HTERT RPE-1 (cell line): Measurements from ENCODE around the gene R3HDM1.
"Not testable (repeated sequence)": the region's sequence is repeated elsewhere in the genome, so short reads cannot be mapped to it uniquely, and the experiment has no call there.

ENCODE experiments used
- in situ Hi-C: fragments of 300-500 bp; cut with MboI; formaldehyde crosslinking; loops from 4 replicates; pipeline ENCODE4 v1.14.3; 2020; ENCODE audit warnings: low sequenced_read_pairs

R3HDM1 gene

DNA sequence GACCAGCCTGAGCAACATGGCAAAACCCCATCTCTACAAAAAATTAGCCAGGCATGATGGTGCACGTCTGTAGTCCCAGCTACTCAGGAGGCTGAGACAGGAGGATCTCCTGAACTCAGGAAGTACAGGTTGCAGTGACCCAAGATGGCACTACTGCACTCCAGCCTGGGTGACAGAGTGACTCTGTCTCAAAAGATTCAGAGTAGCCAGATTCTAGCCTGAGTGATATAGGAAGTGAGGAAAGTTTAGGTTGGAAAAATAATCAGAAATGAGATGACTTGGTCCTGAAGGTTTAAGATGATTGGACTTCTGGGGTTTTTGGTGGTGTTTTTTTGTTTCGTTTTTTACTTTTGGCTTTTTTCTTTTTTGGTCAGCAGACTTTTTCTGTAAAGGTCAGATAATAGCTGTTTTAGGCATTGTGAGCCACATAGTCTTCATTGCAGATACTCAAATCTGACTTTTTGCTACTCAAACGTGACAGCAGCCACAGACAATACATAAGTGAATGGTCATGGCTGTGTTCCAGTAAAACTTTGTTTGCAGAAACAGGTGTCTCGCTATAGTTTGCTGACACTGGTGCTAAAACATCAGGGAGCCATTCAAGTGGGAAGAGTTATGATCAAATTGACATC lies 106.3 kb downstream of the R3HDM1 start:
- in situ Hi-C loops, result no loop called here

DNA sequence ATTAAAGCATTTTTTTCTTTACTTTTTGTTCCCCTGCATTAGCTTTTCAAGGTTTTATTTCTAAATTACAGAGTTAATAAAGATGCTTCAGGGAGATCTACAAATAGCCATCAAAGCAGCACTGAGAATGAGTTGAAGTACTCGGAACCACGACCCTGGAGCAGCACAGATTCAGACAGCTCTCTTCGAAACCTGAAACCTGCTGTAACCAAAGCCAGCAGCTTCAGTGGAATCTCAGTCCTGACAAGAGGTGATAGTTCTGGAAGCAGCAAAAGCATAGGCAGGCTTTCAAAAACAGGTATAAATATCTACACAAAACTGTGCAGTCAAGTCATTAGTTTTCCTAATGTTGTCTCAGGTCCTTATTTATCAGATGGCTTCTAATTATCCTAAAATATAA lies 107.5 kb downstream of the R3HDM1 start:
- in situ Hi-C loops, result no loop called here

DNA sequence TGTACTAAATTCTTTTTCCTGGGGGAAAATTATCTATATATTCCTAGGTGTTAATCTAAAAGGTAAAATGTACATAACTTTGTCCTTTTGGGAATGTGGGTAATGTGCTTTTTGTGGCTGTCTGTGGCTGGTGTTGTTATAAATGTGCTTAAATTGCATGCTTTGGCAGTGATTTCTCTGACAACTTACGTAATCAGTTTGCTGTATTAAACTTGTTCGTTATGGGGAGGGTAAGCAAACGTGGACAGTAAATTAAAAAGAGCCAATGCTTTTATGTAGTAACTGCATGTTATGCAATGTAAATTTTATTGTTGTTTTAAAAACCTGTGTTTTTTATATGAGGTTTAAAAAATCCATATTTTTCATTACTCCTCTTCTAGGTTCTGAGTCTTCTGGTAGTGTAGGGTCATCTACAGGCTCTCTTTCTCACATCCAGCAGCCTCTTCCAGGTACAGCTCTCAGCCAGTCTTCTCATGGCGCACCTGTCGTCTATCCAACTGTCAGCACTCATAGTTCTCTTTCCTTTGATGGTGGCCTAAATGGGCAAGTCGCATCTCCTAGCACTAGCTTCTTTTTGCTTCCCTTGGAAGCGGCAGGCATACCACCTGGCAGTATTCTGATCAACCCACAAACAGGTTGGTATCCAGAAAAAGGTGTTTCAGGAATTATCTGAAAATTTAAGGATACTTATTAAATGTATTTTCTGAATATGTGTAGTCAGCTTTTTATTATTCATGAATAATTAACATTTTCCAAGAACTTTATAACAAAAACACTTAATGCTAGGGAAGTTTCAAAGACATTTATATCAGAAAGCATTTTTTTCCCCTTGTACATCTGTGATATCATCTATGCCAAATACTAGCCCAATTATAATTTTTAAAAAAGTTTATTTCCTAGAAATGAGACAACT lies 110.1 kb downstream of the R3HDM1 start:
- in situ Hi-C loops, result no loop called here

DNA sequence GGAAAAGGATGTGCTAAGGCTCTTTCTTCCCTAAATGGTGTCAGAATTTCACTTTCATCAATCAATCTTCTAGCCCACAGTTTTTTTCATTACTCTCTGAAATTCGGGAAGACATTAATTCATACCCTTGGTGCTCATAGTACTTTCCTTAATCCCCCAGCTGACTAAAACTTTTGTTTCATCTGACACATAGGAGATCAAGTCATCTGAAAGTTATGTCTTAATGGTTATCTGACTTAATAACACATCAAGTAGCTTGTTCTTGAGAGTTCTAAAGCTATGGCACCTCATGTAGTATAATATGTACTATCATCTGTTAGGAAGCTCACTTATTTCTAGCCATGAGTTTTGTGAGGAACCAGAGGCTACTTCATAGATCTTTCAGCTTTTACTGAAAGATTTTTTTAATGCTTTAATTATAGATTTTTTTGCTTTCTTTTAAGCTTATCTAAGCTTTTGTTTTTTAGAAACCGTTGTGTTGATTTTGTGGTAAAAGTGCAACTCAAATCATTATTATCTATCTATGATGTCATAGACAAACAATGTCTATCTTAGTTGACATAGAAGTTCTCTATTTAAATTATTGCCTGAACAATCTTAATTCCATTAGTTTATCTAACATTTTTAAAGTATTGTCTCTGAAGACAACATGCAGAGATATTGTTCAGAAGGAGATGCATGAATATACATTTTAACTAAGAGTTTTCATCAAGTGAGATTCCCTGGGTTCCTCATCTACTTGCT lies 116.7 kb downstream of the R3HDM1 start:
- in situ Hi-C loops, result no loop called here

DNA sequence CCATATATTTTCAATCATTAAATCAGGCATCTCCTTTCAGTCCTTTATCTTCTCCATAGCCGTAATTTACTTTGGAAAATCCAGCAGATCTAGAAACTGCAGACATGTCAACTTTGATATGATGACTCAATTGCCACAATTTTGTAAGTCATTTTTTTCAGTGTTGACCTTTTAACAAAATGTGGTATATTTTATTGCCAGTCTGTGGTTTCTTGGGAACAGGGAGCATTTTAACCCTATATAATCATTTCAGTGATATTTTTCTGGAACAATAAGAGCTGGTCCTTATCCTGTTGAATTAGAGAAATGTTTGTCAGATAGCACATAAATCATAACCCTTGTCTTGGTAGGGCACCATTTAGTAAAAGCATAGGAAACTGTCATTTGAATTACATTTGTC lies 119.4 kb downstream of the R3HDM1 start:
- in situ Hi-C loops, result no loop called here

DNA sequence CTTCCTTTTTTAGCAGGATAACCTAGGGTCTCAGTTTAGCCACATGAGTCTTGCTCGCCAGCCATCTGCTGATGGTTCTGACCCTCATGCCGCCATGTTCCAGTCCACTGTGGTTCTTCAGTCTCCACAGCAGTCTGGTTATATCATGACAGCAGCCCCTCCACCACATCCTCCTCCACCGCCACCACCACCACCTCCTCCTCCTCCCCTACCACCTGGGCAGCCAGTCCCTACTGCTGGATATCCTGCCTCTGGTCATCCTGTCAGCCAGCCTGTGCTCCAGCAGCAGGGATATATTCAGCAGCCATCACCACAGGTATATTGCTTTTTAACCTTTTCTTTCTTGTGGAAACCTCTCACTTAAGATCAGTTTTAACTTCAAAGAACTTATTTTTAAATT lies 120.4 kb downstream of the R3HDM1 start:
- in situ Hi-C loops, result no loop called here

DNA sequence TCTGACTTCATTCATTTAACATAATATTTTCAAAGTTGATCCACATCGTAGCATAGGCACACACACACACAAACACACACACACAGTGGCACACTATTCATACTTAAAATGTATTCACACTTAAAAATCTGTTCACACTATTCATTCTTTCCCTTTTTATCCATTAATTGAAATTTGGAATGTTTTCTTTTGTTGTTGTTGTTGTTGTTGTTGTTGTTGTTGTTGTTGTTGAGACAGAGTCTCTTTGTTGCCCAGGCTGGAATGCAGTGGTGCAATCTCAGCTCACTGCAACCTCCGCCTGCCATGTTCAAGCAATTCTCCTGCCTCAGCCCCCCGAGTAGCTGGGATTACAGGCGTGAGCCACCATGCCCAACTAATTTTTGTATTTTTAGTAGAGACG lies 123.0 kb downstream of the R3HDM1 start:
- in situ Hi-C loops, result not testable (repeated sequence)

DNA sequence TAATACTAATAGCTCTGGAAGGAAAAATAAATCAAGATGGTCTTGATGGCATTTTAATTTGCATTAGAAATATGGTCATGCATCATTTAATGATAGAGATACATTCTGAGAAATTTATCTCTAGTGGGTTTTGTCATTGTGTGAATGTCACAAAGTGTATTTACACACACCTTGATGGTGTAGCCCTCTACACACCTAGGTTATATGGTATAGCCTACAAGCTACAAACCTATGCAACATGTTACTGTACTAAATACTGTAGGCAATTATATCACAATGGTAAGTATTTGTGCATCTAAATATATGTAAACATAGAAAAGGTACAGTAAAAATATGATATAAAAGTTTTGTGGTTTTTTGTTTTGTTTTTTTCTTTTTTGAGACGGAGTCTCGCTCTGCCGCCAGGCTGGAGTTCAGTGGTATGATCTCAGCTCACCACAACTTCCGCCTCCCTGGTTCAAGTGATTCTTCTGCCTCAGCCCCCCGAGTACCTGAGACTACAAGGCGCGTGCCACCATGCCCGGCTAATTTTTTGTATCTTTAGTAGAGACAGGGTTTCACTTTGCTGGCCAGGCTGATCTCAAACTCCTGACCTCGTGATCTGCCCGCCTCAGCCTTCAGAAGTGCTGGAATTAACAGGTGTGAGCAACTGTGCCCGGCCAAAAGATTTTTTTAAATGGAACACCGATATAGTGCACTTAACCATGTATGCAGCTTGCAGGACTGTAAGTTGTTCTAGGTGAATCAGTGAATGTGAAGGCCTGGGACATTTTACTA lies 126.7 kb downstream of the R3HDM1 start:
- in situ Hi-C loops, result no loop called here

DNA sequence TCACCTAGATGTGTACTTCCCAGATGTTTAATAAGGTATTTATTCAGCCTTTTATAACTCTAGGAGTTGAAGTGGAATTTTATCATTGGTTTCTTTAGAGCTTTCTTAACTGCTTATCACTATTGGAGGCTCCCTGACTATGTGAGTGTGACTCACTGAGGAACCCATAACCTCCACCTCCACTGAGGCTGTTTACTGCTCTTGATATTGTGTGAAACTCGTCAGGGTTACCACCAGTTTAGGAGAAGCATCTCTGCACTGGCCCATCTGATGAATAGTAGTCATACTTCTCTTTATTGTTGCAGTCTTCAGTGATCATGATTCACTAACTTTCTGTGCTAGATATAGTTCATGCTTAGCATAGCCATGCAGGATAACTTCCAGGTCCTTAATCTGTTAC lies 130.8 kb downstream of the R3HDM1 start:
- in situ Hi-C loops, result no loop called here

DNA sequence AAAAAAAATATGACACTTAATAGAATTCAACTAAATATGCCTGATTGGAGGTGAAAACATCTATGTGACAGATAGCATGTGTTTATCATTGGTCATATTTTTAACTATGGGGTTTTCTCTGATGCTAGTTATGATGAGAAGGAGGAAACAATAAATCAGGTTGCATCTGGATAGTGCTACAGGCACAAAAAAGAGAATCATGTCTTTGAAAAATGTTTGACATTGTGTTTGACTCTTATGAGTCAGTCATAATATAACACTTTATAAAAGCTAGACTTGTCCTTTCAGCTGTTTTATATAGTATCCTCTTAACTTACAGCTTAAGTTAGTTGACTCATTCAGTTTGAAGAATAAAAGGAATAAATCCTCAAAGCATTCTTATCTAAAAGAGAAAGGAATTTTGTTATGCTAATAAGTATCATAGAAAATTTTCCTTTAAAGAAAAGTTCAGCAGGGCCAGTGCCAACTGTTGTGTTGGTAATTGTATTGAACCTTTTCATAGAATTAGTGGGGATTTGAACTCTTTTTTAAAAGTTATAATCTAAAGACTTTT lies 131.9 kb downstream of the R3HDM1 start:
- in situ Hi-C loops, result no loop called here

DNA sequence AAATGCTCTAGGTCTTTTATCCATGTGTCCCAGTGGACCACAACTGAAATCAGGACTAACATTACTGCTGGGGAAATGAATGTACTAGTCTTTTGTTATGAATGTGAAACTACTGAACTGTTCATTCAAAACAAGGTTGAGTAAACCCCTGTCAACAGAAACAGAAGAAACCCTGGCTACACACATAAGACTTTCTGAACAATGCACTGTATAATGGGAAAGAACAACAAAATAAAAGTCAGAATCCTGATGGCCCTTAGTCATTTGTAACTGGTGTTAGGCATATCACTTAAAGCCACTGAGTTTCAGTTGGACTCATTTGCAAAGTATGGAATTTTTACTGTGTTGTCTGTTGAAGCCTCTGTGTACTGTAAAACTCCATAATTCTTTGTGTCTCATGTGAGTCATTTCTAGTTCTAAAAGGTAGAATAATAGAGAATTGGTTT lies 133.4 kb downstream of the R3HDM1 start:
- in situ Hi-C loops, result no loop called here

DNA sequence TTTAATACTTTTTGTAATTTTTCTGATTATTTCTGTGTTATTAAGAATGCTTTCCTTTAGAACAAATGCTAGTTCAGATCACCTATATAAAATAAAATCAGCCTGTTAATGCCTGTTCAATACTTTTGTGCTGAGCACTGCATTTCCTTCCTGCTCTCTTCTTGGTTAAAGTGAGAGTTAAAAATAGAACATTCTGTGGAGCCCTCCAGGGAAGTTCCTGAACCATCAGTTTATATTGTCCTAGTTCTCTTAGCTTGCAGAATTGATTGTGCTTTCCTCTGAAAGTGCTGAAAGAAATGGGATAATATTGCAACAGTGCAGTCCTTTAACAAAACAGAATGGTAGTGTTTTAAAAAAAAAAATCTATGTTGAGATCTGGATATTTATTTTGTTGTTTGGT lies 135.8 kb downstream of the R3HDM1 start:
- in situ Hi-C loops, result no loop called here

DNA sequence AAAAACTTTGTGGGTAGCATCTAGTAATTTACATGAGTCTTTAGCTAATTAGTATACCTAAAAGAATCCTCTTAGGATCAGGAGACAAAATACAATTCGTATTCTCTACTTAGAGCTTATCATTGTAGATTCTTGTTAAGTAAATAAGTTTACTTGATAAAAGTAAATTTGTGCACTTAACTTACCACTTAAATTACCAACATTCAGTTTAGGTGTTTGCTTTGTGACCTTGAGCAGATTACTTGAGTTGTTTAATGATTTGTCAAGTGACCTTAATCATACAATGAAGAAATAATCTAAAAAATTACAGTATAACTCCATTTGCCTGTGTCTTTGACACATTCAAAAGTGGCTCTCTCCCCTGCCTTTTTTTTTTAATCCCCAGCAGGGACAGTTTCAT lies 143.2 kb downstream of the R3HDM1 start:
- in situ Hi-C loops, result no loop called here

DNA sequence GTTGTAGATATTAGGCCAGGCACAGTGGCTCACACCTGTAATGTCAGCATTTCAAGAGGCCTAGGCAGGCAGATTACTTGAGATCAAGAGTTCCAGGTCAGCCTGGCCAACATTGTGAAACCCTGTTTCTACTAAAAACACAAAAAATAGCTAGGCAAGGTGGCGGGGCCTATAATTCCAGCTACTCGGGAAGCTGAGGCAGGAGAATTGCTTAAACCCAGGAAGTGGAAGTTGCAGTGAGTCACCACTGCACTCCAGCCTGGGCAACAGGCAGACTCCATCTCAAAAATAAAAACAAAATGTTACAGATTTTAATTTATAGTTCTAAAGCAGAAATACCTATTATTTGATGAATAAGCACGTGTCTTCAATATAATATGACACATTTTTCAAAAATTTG lies 144.7 kb downstream of the R3HDM1 start:
- in situ Hi-C loops, result no loop called here

DNA sequence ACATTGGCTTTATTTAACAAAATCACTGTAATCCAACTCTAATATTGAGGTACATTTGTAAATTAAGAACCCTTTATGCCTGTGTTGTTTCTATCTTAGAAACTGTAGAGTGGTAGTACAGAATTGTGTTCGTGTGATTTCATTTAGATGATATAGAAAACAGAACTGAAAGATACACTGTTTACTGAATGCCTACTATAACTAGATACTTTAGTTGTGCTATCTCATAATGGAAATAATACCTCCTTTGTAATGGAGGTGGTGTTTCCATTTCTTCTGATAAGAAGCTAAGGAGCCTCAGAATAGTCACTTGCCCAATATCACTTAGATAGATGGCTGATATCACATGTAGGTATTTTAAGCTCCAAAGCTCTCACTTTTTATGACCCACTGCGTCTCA lies 147.8 kb downstream of the R3HDM1 start:
- in situ Hi-C loops, result no loop called here

DNA sequence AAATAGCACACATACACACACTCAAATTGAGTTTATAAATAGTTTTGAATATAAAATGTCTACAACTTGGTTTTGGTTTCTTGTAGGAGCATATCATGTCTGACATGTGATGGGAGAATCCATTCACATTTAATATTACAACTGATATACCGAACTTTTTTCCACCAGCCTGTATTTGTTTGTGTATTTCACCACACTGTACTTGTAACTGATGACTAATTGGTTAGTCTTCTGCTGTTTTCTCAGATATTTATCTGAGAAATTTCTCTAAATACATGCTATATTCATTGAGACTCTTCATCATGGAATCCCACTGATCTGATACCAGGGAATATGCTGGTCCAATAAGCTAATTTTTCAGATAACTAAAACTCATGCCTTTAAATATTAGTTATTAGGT lies 154.1 kb downstream of the R3HDM1 start:
- in situ Hi-C loops, result no loop called here

DNA sequence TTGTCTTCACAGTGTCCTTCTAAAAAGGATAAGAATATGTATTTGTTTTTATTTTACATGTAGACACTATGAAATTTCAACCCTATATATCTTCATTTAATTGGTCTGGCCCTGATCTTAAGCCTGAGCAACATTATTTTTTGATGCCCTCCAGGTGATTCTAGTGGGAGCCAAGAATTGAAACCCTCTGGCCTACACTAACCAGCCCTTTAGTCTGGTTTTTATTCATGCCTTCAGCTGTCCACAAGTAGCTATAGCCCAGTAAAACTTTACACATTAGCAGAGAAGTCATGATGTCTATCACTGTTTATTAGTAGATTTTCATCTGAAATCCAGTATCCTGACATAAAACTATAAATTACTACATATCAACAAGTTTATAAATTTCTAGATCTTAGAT lies 157.7 kb downstream of the R3HDM1 start:
- in situ Hi-C loops, result no loop called here

DNA sequence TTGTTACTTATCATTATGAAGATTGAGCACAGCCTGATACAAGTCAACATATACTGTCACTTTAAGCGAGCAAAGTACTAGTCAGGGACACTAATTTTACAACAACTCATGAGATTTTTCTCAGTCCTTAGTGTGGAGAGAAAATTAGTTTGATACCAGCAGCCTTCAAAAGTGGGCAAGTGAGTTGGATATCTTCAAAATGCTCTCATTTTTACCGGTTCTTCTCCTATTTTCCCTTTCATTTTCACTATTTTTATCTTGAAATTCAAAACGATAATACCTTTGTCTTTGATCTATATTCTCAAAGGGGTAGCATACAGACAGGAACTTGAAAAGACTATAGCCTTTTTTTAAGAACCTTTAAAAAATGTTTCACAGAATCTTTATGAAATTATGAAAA lies 158.4 kb downstream of the R3HDM1 start:
- in situ Hi-C loops, result no loop called here

DNA sequence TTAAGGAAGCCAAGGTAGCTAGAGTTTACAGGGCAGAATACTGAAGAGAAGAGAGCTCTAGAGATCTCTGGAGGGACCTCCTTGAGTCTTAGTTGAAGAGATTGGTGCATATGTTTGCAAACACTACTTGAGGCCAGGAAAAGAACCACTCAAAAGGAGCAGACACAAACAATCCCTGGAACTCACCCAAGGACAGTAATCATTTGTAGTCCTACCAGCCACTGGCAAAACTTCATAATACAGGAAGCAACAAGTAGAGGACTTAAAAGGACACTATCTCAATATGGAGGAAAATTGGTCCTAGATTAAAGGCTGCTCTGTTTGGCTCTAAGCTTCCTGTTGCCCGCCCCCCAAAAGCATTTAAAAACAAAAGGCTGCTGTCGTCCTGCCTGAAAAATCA lies 163.4 kb downstream of the R3HDM1 start:
- in situ Hi-C loops, result no loop called here

DNA sequence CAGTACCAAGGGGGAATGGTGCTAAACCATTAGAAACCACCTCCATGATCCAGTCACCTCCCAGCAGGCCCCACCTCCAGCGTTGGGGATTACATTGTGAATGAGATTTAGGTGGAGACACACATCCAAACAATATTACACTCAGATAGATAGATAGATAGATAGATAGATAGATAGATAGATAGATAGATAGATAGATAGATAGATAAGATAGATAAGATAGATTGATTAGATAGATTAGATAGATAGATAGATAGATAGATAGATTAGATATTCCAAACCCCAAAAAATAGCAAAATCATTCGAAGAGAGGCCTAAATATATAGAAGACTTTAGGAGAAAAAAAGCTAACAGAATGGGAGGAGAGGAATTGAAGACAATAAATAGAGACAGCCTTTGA lies 167.6 kb downstream of the R3HDM1 start:
- in situ Hi-C loops, result no loop called here

DNA sequence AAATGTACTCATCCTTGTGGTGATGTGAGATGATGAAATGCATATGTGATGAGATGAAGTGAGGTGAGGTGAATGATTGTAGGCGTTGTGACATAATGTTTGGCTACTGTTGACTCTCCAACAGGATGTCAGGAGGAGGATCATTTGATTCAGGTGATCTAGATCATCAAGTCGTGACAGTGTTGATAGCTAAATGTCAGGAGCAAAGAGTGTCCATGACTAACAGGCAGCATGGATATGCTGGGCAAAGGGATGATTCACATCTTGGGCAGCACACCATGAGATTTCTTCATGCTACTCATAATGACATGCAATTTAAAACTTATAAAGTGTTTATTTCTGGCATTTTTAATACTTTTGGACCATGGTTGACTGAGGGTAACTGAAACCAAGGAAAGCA lies 170.2 kb downstream of the R3HDM1 start:
- in situ Hi-C loops, result no loop called here
